ENCODE data around the gene CACNA1C.
A peak's percentile ranks its signal among the peaks of the same experiment; 100 is the strongest.

Gene CACNA1C

DNA sequence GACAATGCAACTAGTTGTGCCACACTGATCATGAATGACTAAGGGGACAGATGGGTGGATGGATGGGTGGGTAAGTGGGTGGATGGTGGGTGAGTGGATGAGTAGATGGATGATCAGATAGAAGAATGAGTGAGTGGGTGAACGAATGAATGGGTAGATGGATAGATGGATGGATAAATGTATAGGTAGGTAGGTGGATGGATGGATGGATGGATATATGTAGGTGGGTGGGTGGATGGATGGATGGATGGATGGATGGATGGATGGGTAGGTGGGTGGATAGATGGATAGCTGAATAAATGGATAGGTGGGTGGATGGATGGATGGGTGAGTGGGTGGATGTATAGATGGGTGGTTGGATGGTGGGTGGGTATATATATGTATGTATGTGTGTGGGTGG, 393.2 kb downstream of the CACNA1C start:
- H3K27ac ChIP-seq (ENCODE audit: insufficient read depth in 1 of 2, low read depth in 1 of 2, low read length in 2 of 2, poor library complexity in 1 of 2, severe bottlenecking in 2 of 2), result no peak overlapping the region
- no peak for DNase-seq
- H3K4me3 ChIP-seq (ENCODE audit: control insufficient read depth in 1 of 7, extremely low read depth in 1 of 7, insufficient read depth in 4 of 7, low read depth in 2 of 7, low read length in 6 of 7), result no peak overlapping the region
- H3K4me1 ChIP-seq (ENCODE audit: control extremely low read depth in 1 of 4, control insufficient read depth in 4 of 4, insufficient read depth in 4 of 4, low read length in 3 of 4), result peaks cover 0 to 11% (median 8%) of the 10 kb centered on the region in 4 experiments
- H3K27me3 ChIP-seq (replicated peaks in 2 of 5; ENCODE audit: control insufficient read depth in 4 of 5, insufficient read depth in 5 of 5, low read length in 4 of 5), result no peaks in the 10 kb centered on the region
- H3K9me3 ChIP-seq (ENCODE audit: control extremely low read depth in 1 of 5, control insufficient read depth in 4 of 5, insufficient read depth in 2 of 5, low read depth in 1 of 5, low read length in 4 of 5), result no peaks in the 10 kb centered on the region
- H3K36me3 ChIP-seq (ENCODE audit: control insufficient read depth in 4 of 4, insufficient read depth in 4 of 4, low read length in 3 of 4), result no peaks in the 10 kb centered on the region
- POLR2A ChIA-PET, result no interaction called here
- CTCF ChIA-PET, result no interaction called here
- WGBS (ENCODE audit: insufficient coverage), result 94% methylated on average over 1 of the region's 1 CpG

DNA sequence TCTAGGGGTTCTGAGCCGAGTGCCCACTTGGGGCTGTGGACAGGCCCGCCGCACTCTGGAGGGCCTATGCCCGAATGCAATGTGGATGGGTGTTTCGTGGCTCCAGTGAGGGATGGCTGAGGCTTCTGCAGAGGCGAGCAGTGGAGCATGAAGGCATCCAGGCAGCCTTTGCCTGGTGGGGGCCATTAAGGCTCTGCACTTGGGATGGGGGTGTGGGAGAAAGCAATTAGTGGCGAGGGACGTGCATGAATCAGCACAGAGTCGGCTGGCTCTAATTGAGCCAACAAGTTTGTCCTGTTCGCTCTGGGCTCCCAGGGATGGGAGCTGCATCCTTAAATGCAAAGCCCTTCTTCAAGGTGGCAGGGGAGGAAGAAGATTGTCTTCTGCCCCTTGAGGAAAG, 395.1 kb downstream of the CACNA1C start:
- DNase-seq, result no peak
- peaks cover 0 to 11% (median 8%) of the 10 kb centered on the region in 4 experiments for H3K4me1 ChIP-seq (ENCODE audit: control extremely low read depth in 1 of 4, control insufficient read depth in 4 of 4, insufficient read depth in 4 of 4, low read length in 3 of 4)
- H3K9me3 ChIP-seq (ENCODE audit: control extremely low read depth in 1 of 5, control insufficient read depth in 4 of 5, insufficient read depth in 2 of 5, low read depth in 1 of 5, low read length in 4 of 5), result no peaks in the 10 kb centered on the region
- WGBS (ENCODE audit: insufficient coverage), result 97% methylated on average over 5 of the region's 10 CpGs
- no peaks in the 10 kb centered on the region for H3K36me3 ChIP-seq (ENCODE audit: control insufficient read depth in 4 of 4, insufficient read depth in 4 of 4, low read length in 3 of 4)
- ChIA-PET CTCF (interaction anchor here (0.7 kb wide), 1 partner anchor 147 kb away, joined by 3 read pairs; no protein-coding TSS in a partner anchor), POLR2A (interaction anchor here (0.6 kb wide), 1 partner anchor 60 kb away, joined by 3 read pairs; no protein-coding TSS in a partner anchor)
- H3K27ac ChIP-seq (ENCODE audit: insufficient read depth in 1 of 2, low read depth in 1 of 2, low read length in 2 of 2, poor library complexity in 1 of 2, severe bottlenecking in 2 of 2), result no peak overlapping the region
- no peak overlapping the region for H3K4me3 ChIP-seq (ENCODE audit: control insufficient read depth in 1 of 7, extremely low read depth in 1 of 7, insufficient read depth in 4 of 7, low read depth in 2 of 7, low read length in 6 of 7)
- H3K27me3 ChIP-seq (replicated peaks in 2 of 5; ENCODE audit: control insufficient read depth in 4 of 5, insufficient read depth in 5 of 5, low read length in 4 of 5), result no peaks in the 10 kb centered on the region

- no peaks in the 10 kb centered on the region for H3K36me3 ChIP-seq (ENCODE audit: control insufficient read depth in 4 of 4, insufficient read depth in 4 of 4, low read length in 3 of 4)
- H3K9me3 ChIP-seq (ENCODE audit: control extremely low read depth in 1 of 5, control insufficient read depth in 4 of 5, insufficient read depth in 2 of 5, low read depth in 1 of 5, low read length in 4 of 5), result no peaks in the 10 kb centered on the region
- ChIA-PET CTCF (no interaction called here), POLR2A (no interaction called here)
- peak overlapping the region in 1 of 7 experiments; percentile 50 for H3K4me3 ChIP-seq (ENCODE audit: control insufficient read depth in 1 of 7, extremely low read depth in 1 of 7, insufficient read depth in 4 of 7, low read depth in 2 of 7, low read length in 6 of 7)
- no peak overlapping the region for H3K27ac ChIP-seq (ENCODE audit: insufficient read depth in 1 of 2, low read depth in 1 of 2, low read length in 2 of 2, poor library complexity in 1 of 2, severe bottlenecking in 2 of 2)
- peak; percentile 14 to 71 (median 65) for DNase-seq
- H3K27me3 ChIP-seq (replicated peaks in 2 of 5; ENCODE audit: control insufficient read depth in 4 of 5, insufficient read depth in 5 of 5, low read length in 4 of 5), result no peaks in the 10 kb centered on the region
- H3K4me1 ChIP-seq (ENCODE audit: control extremely low read depth in 1 of 4, control insufficient read depth in 4 of 4, insufficient read depth in 4 of 4, low read length in 3 of 4), result peaks cover 0 to 27% (median 20%) of the 10 kb centered on the region in 4 experiments
- 4% methylated on average over 5 of the region's 6 CpGs for WGBS (ENCODE audit: insufficient coverage)
Measured at GRCh38 chr12:2449586-2449985, 396.8 kb downstream of the CACNA1C start.

- peaks cover 0 to 30% (median 20%) of the 10 kb centered on the region in 4 experiments for H3K4me1 ChIP-seq (ENCODE audit: control extremely low read depth in 1 of 4, control insufficient read depth in 4 of 4, insufficient read depth in 4 of 4, low read length in 3 of 4)
- H3K27ac ChIP-seq (ENCODE audit: insufficient read depth in 1 of 2, low read depth in 1 of 2, low read length in 2 of 2, poor library complexity in 1 of 2, severe bottlenecking in 2 of 2), result no peak overlapping the region
- no peak for DNase-seq
- 94% methylated on average over 8 of the region's 9 CpGs for WGBS (ENCODE audit: insufficient coverage)
- no peak overlapping the region for H3K4me3 ChIP-seq (ENCODE audit: control insufficient read depth in 1 of 7, extremely low read depth in 1 of 7, insufficient read depth in 4 of 7, low read depth in 2 of 7, low read length in 6 of 7)
- ChIA-PET POLR2A (no interaction called here), CTCF (no interaction called here)
- no peaks in the 10 kb centered on the region for H3K36me3 ChIP-seq (ENCODE audit: control insufficient read depth in 4 of 4, insufficient read depth in 4 of 4, low read length in 3 of 4)
- H3K27me3 ChIP-seq (replicated peaks in 2 of 5; ENCODE audit: control insufficient read depth in 4 of 5, insufficient read depth in 5 of 5, low read length in 4 of 5), result no peaks in the 10 kb centered on the region
- H3K9me3 ChIP-seq (ENCODE audit: control extremely low read depth in 1 of 5, control insufficient read depth in 4 of 5, insufficient read depth in 2 of 5, low read depth in 1 of 5, low read length in 4 of 5), result no peaks in the 10 kb centered on the region
Measured at GRCh38 chr12:2450553-2450952, 397.8 kb downstream of the CACNA1C start.

GRCh38 chr12:2451025-2451424, 398.2 kb downstream of the CACNA1C start:
- CTCF ChIA-PET, result interaction anchor here (0.9 kb wide), 1 partner anchor 131 kb away, joined by 3 read pairs; no protein-coding TSS in a partner anchor
- H3K4me3 ChIP-seq (ENCODE audit: control insufficient read depth in 1 of 7, extremely low read depth in 1 of 7, insufficient read depth in 4 of 7, low read depth in 2 of 7, low read length in 6 of 7), result no peak overlapping the region
- H3K4me1 ChIP-seq (ENCODE audit: control extremely low read depth in 1 of 4, control insufficient read depth in 4 of 4, insufficient read depth in 4 of 4, low read length in 3 of 4), result peaks cover 0 to 30% (median 20%) of the 10 kb centered on the region in 4 experiments
- POLR2A ChIA-PET, result no interaction called here
- no peaks in the 10 kb centered on the region for H3K9me3 ChIP-seq (ENCODE audit: control extremely low read depth in 1 of 5, control insufficient read depth in 4 of 5, insufficient read depth in 2 of 5, low read depth in 1 of 5, low read length in 4 of 5)
- 92% methylated on average over 4 of the region's 4 CpGs for WGBS (ENCODE audit: insufficient coverage)
- no peaks in the 10 kb centered on the region for H3K36me3 ChIP-seq (ENCODE audit: control insufficient read depth in 4 of 4, insufficient read depth in 4 of 4, low read length in 3 of 4)
- H3K27me3 ChIP-seq (replicated peaks in 2 of 5; ENCODE audit: control insufficient read depth in 4 of 5, insufficient read depth in 5 of 5, low read length in 4 of 5), result no peaks in the 10 kb centered on the region
- H3K27ac ChIP-seq (ENCODE audit: insufficient read depth in 1 of 2, low read depth in 1 of 2, low read length in 2 of 2, poor library complexity in 1 of 2, severe bottlenecking in 2 of 2), result no peak overlapping the region
- no peak for DNase-seq

DNA sequence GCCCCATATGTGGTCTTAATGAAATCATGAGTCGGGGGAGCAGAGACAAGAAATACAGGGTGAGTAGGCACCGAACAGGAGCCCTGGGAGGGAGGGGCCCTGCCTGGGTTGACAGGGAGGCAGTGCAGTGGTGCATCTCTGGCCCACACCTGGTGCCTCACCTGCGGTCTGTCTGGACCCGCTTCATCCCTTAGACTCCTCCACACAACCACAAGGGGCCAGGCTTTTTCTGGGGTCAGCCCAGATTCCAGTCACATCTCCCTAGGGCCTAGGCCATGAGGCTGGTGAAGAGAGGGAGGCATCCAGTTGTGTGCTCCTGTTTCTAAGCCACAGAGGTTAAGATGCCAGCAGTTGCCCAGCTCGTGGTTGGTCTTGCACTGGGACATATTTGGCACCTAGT, 398.7 kb downstream of the CACNA1C start:
- Histone ChIP-seq H3K27ac (ENCODE audit: insufficient read depth in 1 of 2, low read depth in 1 of 2, low read length in 2 of 2, poor library complexity in 1 of 2, severe bottlenecking in 2 of 2) (no peak overlapping the region), H3K36me3 (ENCODE audit: control insufficient read depth in 4 of 4, insufficient read depth in 4 of 4, low read length in 3 of 4) (no peaks in the 10 kb centered on the region), H3K27me3 (replicated peaks in 2 of 5; ENCODE audit: control insufficient read depth in 4 of 5, insufficient read depth in 5 of 5, low read length in 4 of 5) (no peaks in the 10 kb centered on the region), H3K9me3 (ENCODE audit: control extremely low read depth in 1 of 5, control insufficient read depth in 4 of 5, insufficient read depth in 2 of 5, low read depth in 1 of 5, low read length in 4 of 5) (no peaks in the 10 kb centered on the region), H3K4me1 (ENCODE audit: control extremely low read depth in 1 of 4, control insufficient read depth in 4 of 4, insufficient read depth in 4 of 4, low read length in 3 of 4) (peaks cover 0 to 34% (median 21%) of the 10 kb centered on the region in 4 experiments), H3K4me3 (ENCODE audit: control insufficient read depth in 1 of 7, extremely low read depth in 1 of 7, insufficient read depth in 4 of 7, low read depth in 2 of 7, low read length in 6 of 7) (no peak overlapping the region)
- no peak for DNase-seq
- WGBS (ENCODE audit: insufficient coverage), result 98% methylated on average over 3 of the region's 5 CpGs
- CTCF ChIA-PET, result interaction anchor here (0.9 kb wide), 1 partner anchor 131 kb away, joined by 3 read pairs; no protein-coding TSS in a partner anchor
- POLR2A ChIA-PET, result no interaction called here

DNA sequence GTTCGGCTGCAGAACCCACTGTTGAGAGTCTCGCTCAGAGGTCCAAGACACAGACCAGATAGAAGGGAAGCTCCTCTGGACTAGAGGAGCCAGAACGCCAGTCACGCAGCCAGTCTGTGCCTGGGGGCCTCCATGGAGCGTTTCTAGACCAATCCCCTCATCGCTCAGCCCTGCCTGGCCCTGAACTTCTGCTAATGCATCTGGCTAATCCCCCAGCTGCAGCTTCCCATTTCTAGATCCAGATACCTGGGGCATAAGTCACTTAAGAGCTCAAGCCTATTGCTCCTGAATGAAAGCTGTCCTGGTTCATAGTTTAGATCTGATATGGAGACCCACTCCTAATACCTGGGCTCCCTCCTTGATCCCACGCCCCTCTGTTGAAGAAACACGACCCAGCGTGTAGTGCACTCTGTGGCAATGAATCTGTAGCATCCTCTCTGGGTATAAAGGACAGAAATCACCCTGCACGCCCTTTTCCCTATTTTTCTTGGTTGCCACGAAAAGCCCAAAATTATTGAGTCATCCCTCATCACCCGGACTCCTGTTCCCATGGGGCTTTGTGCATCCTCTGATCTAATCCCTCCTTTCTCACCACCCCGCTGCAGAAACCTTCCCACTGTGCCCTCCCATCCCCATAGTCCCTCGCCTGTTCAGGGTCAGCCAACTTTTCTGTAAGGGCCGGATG, 400.4 kb downstream of the CACNA1C start:
- Histone ChIP-seq H3K27me3 (replicated peaks in 2 of 5; ENCODE audit: control insufficient read depth in 4 of 5, insufficient read depth in 5 of 5, low read length in 4 of 5) (no peaks in the 10 kb centered on the region), H3K27ac (ENCODE audit: insufficient read depth in 1 of 2, low read depth in 1 of 2, low read length in 2 of 2, poor library complexity in 1 of 2, severe bottlenecking in 2 of 2) (no peak overlapping the region), H3K4me1 (ENCODE audit: control extremely low read depth in 1 of 4, control insufficient read depth in 4 of 4, insufficient read depth in 4 of 4, low read length in 3 of 4) (peaks cover 0 to 34% (median 21%) of the 10 kb centered on the region in 4 experiments), H3K36me3 (ENCODE audit: control insufficient read depth in 4 of 4, insufficient read depth in 4 of 4, low read length in 3 of 4) (no peaks in the 10 kb centered on the region), H3K9me3 (ENCODE audit: control extremely low read depth in 1 of 5, control insufficient read depth in 4 of 5, insufficient read depth in 2 of 5, low read depth in 1 of 5, low read length in 4 of 5) (no peaks in the 10 kb centered on the region), H3K4me3 (ENCODE audit: control insufficient read depth in 1 of 7, extremely low read depth in 1 of 7, insufficient read depth in 4 of 7, low read depth in 2 of 7, low read length in 6 of 7) (no peak overlapping the region)
- DNase-seq, result peak in 1 of 3 donors; percentile 9
- WGBS (ENCODE audit: insufficient coverage), result 94% methylated on average over 15 of the region's 15 CpGs
- POLR2A ChIA-PET, result interaction anchor here (0.5 kb wide), 1 partner anchor 373 kb away, joined by 3 read pairs; no protein-coding TSS in a partner anchor
- CTCF ChIA-PET, result interaction anchor here (0.8 to 1.4 kb wide), 3 partner anchors 9 to 123 kb away, joined by 3 to 6 read pairs (median 3); no protein-coding TSS in a partner anchor

Data from common myeloid progenitor, CD34-positive (primary cell).